ENCODE measurements around the gene PNCK. TPM values are rescaled to one million over a fixed set of nuclear protein-coding genes. Genes with fewer than 3 reads are reported as not detected.
A peak's percentile ranks its signal among the peaks of the same experiment; 100 is the strongest.

Gene PNCK
- total and polyA plus RNA-seq, 2 of the 13 experiments (the other 11 are each of a cell fraction or from before 2014, with no cell fraction given) = 33.1 TPM; not detected in 1

DNA sequence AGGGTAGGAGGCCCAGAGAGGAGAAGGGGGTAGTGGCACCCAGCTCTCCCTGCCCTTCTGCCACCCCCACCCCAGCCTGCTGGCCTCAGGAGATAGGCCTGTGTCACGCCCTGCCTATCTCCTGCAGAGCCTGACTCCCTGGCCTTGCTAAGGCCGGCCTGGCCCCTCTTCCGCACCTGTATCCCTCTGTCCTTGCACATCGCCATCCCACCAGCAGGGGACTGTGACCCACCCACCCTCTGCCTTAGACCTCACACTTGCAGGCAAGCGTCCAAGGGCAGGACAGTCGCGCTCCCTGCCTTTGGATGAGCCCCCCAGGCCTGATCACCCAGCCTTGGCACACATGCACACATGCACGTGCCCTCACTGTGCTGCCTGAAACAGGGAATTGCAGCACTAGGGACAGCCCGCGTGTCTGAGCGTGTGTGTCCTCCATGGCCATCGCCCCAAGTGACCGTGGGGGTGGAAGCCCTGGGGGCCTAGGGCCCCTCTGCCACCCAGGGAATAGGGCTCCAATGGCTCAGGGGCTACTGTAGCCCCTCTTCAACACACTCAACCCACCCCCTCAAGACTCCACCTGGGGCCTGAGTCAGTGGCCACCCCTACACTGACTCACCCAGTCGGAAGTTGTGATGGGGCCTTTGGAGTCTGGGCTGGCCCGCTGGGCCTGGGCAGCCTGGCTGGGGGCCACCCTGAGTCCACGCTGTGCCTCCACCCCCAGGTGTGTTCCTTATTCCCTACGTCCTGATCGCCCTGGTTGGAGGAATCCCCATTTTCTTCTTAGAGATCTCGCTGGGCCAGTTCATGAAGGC, 16.2 kb upstream of the PNCK start (continued):
- TF ChIP-seq POLR2AphosphoS5 (IDR thresholded peaks at IDR 0.05; ENCODE audit: low read depth, low read length) = peak; percentile 17; the same call in 1 of the 2 replicates
- TF ChIP-seq ZNF720 (CRISPR knock-in tag; IDR thresholded peaks at IDR 0.05) = no peak
- no peak for TF ChIP-seq CREM (IDR thresholded peaks at IDR 0.05)
- TF ChIP-seq CREM (CRISPR knock-in tag; IDR thresholded peaks at IDR 0.05) = no peak
- TF ChIP-seq, protein P1, sequence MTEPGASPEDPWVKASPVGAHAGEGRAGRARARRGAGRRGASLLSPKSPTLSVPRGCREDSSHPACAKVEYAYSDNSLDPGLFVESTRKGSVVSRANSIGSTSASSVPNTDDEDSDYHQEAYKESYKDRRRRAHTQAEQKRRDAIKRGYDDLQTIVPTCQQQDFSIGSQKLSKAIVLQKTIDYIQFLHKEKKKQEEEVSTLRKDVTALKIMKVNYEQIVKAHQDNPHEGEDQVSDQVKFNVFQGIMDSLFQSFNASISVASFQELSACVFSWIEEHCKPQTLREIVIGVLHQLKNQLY (CRISPR knock-in tag; IDR thresholded peaks at IDR 0.05) = no peak
- no peak for TF ChIP-seq ZSCAN12 (CRISPR knock-in tag; IDR thresholded peaks at IDR 0.05)
- no peak for TF ChIP-seq ARNTL (CRISPR knock-in tag; IDR thresholded peaks at IDR 0.05)
- TF ChIP-seq ZBTB7B (CRISPR knock-in tag; IDR thresholded peaks at IDR 0.05) = no peak
- TF ChIP-seq SKIL (CRISPR knock-in tag; IDR thresholded peaks at IDR 0.05; ENCODE audit: borderline replicate concordance) = no peak
- TF ChIP-seq, protein P2, sequence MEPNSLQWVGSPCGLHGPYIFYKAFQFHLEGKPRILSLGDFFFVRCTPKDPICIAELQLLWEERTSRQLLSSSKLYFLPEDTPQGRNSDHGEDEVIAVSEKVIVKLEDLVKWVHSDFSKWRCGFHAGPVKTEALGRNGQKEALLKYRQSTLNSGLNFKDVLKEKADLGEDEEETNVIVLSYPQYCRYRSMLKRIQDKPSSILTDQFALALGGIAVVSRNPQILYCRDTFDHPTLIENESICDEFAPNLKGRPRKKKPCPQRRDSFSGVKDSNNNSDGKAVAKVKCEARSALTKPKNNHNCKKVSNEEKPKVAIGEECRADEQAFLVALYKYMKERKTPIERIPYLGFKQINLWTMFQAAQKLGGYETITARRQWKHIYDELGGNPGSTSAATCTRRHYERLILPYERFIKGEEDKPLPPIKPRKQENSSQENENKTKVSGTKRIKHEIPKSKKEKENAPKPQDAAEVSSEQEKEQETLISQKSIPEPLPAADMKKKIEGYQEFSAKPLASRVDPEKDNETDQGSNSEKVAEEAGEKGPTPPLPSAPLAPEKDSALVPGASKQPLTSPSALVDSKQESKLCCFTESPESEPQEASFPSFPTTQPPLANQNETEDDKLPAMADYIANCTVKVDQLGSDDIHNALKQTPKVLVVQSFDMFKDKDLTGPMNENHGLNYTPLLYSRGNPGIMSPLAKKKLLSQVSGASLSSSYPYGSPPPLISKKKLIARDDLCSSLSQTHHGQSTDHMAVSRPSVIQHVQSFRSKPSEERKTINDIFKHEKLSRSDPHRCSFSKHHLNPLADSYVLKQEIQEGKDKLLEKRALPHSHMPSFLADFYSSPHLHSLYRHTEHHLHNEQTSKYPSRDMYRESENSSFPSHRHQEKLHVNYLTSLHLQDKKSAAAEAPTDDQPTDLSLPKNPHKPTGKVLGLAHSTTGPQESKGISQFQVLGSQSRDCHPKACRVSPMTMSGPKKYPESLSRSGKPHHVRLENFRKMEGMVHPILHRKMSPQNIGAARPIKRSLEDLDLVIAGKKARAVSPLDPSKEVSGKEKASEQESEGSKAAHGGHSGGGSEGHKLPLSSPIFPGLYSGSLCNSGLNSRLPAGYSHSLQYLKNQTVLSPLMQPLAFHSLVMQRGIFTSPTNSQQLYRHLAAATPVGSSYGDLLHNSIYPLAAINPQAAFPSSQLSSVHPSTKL (CRISPR knock-in tag; IDR thresholded peaks at IDR 0.05) = no peak
- TF ChIP-seq AHR (CRISPR knock-in tag; IDR thresholded peaks at IDR 0.05) = no peak
- no peak for TF ChIP-seq RFX3 (CRISPR knock-in tag; IDR thresholded peaks at IDR 0.05)
- TF ChIP-seq HDAC1 (CRISPR knock-in tag; IDR thresholded peaks at IDR 0.05) = no peak
- no peak for TF ChIP-seq U2AF2 (IDR thresholded peaks at IDR 0.05; ENCODE audit: low read depth, low read length)
- TF ChIP-seq SIX4 (CRISPR knock-in tag; IDR thresholded peaks at IDR 0.05) = no peak
- no peak for TF ChIP-seq RFX1 (IDR thresholded peaks at IDR 0.05)
- no peak for TF ChIP-seq ZNF547 (CRISPR knock-in tag; IDR thresholded peaks at IDR 0.05)
- TF ChIP-seq, protein P3, sequence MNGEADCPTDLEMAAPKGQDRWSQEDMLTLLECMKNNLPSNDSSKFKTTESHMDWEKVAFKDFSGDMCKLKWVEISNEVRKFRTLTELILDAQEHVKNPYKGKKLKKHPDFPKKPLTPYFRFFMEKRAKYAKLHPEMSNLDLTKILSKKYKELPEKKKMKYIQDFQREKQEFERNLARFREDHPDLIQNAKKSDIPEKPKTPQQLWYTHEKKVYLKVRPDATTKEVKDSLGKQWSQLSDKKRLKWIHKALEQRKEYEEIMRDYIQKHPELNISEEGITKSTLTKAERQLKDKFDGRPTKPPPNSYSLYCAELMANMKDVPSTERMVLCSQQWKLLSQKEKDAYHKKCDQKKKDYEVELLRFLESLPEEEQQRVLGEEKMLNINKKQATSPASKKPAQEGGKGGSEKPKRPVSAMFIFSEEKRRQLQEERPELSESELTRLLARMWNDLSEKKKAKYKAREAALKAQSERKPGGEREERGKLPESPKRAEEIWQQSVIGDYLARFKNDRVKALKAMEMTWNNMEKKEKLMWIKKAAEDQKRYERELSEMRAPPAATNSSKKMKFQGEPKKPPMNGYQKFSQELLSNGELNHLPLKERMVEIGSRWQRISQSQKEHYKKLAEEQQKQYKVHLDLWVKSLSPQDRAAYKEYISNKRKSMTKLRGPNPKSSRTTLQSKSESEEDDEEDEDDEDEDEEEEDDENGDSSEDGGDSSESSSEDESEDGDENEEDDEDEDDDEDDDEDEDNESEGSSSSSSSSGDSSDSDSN (CRISPR knock-in tag; IDR thresholded peaks at IDR 0.05) = no peak
- no peak for TF ChIP-seq MED8 (CRISPR knock-in tag; IDR thresholded peaks at IDR 0.05; ENCODE audit: insufficient replicate concordance)
- TF ChIP-seq, protein P4, sequence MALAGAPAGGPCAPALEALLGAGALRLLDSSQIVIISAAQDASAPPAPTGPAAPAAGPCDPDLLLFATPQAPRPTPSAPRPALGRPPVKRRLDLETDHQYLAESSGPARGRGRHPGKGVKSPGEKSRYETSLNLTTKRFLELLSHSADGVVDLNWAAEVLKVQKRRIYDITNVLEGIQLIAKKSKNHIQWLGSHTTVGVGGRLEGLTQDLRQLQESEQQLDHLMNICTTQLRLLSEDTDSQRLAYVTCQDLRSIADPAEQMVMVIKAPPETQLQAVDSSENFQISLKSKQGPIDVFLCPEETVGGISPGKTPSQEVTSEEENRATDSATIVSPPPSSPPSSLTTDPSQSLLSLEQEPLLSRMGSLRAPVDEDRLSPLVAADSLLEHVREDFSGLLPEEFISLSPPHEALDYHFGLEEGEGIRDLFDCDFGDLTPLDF (CRISPR knock-in tag; IDR thresholded peaks at IDR 0.05) = no peak

Data from HepG2 (cell line).